ENCODE measurements around the gene PITPNB.

Gene PITPNB

DNA sequence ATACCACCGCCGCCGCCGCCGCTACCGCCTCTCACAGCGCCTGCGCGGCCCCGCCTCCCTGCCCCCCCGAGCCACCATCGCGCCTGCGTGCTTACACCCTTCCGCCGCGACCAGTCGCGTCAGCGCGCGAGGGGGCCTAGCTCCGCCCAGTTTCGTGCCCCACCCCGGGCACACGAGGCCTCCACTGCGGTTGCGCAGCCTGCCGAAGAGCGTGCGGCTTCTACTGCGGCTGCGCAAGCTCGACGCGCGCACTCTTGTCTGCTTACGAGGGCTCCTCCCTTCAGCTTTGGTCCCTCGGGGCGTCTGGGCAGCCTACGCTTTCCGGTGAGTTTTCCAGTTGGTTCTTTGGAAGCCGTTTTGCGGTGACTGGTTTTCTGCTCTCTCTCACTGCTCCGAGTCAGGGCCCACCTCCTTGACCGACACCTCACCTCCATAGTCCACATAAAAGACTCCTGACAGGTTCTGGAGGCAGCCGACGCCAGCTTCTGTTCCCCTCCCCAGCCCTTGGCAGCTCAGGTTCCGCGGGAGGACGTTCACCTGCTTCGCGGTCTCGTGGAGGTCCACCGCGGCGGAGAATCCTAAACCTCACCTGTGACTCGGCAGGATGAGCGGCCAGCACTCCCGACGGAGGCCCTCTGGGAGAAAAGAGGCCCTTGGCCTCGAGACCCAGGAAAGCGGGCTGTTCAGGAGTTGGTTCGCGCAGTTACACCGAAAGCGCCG, at the start of gene PITPNB:
Gene PITPNB (minus strand): TSS at position 35 of the 720 bp plus-strand sequence. CDS start 65 bp downstream, outside the sequence.
- peak; percentile 96 to 98 (median 97) for DNase-seq (ENCODE audit: low read depth in 3 of 3)

- no peak for DNase-seq (ENCODE audit: low read depth in 3 of 3)
Observed at GRCh38 chr22:27966168-27967064, 47.4 kb upstream of the PITPNB start.

DNA sequence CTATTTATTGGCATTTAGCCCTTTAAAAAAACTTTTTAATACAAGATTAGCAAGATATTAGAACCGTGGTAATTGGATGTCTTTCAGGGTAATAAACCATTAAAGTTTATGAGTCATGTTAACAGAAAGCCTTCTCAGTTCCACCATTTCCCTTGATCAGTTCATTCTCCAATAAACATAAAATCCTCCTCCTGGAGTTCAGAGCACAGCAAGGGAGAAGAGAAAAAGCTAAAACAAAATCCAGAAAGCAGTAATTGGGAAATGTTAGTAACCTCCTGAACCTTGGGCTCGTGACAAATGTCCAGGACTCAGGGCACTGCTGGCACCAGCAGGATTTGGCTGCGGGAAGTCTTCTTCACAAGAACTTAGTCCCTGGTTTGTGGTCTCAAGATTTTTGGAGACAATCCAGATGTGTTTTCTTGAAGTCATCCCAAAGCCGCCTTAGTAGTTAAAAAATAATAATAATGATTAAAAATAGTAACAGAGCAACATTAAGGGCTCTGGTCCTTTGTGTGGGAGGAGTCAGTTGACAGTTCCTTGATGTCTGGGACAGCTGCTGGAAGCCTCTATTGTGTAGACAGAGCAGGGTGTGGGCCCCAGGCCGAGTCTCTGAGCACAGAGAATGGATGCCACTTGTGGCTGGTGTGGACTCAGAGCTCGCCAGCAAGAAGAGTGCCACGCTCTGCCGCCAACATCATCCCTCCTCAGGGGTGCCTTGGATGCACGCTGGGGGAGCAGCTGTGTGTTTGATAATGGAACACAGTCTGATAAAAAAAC, 43.4 kb upstream of the PITPNB start:
- no peak for DNase-seq (ENCODE audit: low read depth in 3 of 3)

GRCh38 chr22:27961680-27962079, 42.6 kb upstream of the PITPNB start:
- no peak for DNase-seq (ENCODE audit: low read depth in 3 of 3)

DNA sequence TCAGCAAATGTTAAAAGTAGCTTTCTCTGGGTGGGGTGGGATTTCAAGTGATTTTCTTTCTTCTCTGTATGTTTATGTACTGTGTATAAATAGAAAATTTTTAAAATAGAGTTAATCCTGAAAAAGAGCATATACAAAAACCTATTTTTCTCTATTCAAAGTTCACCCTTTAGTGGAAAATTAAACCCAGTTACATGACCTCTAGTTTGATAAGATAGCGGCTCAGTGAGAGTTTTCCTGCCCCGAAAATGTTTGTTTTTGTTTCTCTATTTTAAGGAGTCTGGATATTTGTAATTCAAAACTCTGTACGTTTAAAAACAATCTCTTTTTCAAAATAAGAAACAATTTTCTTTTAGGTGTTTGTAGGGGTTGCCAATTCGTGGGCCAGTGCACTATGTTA, 42.1 kb upstream of the PITPNB start:
- no peak for DNase-seq (ENCODE audit: low read depth in 3 of 3)

DNA sequence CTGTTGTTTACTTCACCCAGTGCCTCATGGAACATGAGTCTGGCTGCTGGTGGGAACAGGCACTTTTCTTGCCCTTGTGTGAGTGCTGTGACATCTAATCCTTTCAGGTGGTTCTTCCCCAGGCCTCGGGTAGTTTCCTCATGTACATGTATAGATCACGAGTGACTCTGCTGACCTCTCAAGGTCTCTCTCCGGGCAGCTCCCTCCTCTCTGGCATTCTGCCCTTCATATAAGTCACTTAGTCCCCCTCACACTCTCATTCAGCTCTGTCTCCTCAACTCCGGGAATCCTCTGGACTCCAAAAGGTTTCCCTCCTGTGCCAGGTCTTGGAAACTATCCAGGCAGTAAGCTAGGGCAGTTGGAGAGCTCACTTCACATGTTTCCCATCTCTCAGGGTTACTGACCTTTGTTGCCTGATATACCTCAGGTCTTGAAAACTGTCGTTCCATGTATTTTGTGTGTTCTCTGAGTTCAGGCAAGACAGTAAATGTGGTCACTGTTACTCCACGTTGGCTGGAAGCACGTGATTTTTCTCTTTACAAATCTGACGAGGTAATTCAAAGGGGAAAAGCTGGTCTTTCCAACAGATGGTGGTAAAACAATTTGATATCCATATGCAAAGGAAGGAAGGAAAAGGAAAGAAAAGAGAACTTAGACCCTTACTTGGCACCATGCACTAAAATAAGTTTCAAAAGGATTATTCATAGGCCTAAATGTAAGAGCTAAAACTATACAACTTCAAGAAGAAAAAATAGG, 40.5 kb upstream of the PITPNB start:
- DNase-seq (ENCODE audit: low read depth in 3 of 3), result no peak

GRCh38 chr22:27952779-27953178, 33.7 kb upstream of the PITPNB start:
- no peak for DNase-seq (ENCODE audit: low read depth in 3 of 3)

GRCh38 chr22:27952091-27952490, 33.0 kb upstream of the PITPNB start:
- no peak for DNase-seq (ENCODE audit: low read depth in 3 of 3)

DNA sequence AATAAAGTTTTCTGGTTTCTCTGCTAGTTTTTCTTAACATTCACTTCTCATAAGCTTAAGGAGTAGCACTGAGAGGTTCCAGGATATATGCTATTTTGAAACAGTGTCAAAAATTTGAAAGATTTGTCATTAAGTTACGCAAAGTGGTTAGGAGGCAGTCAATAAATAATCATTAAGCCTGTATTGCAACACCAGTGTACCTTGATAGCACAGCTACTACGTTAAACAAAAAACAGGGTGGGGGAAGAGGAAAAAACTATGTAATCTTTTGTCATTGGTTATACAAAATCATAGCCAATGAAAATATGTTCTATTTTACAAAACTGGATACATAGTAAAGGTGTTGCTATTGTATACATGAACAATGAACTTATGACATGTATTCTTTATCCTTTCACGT, 30.4 kb upstream of the PITPNB start:
- DNase-seq (ENCODE audit: low read depth in 3 of 3), result no peak

DNA sequence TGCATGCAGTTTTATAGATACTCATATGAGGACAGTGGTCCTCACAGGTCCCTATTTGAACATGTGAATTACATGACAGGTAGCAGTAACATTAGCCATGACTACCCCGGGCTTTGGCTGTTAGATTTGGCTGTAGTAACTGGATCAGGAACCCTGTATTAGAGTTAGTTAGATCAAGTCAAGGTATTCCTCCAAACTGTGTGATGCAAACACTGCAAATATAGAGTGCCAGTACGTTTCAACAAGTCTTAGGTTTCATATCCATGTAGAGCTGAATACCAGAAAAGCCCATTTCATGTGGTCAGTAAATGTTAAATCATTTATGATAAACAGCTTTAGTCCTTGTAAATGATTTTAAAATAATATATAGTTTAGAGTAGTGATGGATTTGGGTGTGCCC, 29.5 kb upstream of the PITPNB start:
- no peak for DNase-seq (ENCODE audit: low read depth in 3 of 3)

DNA sequence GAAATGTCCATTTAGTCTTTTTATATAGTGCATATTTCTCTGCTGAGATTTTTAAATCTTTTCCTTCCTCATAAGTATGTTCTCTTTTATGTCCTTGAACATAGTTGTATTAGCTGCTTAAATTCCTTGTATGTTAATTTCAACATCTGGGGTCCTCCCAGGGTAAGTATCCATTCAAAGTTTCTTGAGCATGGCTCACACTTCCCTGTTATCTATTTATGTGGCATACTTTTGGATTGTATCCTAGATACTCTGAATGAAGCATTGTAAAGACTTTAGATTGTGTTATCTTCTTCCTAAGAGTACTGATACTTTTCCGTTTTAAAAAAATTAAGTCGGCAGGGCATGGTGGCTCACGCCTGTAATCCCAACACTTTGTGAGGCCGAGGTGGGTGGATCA, 28.4 kb upstream of the PITPNB start:
- DNase-seq (ENCODE audit: low read depth in 3 of 3), result no peak

DNA sequence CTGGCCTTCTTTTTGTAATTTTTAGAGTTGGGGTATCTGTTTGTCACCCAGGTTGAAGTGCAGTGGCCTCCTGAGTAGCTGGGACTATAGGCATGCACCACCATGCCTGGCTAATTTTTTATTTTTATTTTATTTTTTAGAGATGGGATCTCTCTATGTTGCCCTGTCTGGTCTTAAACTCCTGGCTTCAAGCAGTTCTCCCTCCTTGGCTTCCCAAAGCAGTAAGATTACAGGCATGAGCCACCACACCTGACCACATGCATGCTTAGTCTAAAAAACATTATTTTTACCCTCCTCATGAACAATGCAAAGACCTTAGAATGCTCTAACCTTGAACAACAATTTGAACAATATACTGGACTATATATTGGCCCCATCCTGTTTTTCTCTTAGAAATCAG, 22.1 kb upstream of the PITPNB start:
- no peak for DNase-seq (ENCODE audit: low read depth in 3 of 3)

DNA sequence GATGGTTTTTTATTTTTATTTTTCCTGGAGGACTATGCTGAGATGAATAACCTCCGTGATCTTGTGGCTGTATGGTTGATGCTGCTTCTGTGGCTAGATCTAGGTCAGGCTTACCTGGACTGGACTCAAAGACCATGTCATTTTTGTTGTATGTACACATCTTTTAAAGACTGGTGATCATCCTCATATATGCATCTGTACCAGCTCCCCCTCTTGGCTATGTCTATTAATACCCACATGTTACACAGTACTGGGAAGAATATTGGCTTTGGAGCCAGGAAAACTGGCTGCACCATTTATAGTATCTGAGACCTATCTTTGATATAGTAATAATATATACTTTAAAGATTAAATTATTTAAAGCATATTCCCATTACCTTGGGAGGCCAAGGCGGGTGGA, 18.4 kb upstream of the PITPNB start:
- no peak for DNase-seq (ENCODE audit: low read depth in 3 of 3)

GRCh38 chr22:27935897-27936296, 16.8 kb upstream of the PITPNB start:
- DNase-seq (ENCODE audit: low read depth in 3 of 3), result no peak

GRCh38 chr22:27934069-27934468, 15.0 kb upstream of the PITPNB start:
- DNase-seq (ENCODE audit: low read depth in 3 of 3), result no peak

DNA sequence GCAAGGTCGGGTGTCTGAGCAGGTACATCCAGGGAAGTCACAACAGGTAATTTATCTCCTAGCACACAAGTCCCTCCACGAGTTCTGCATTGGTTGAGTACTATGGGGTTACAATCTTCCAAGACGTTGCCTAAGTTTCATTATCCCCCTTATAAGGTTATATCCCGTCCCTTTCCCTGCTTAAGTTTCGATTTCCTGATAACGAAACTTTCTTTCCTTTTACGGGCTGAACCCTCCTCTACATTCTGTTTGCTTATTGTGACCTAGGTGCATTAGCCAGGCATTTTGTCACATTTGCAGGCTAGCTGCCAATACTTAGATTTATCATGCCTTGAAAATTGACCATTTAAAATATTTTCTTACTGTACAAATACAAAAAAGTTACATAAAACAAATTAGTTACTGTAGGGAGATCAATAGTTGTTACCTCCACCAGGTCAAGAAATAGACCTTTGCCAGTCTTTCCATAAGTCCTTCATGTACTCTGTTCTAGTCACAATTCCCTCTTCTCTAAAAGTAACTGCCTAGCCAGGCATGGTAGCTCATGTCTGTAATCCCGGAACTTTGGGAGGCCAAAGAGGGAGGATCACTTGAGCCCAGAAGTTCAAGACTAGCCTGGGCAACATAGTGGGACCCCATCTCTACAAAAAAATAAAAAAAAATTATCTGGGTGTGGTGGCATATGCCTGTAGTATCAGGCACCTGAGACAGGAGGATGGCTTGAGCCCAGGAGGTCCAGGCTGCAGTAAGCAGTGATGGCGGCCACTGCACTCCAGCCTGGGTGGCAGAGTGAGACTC, 14.3 kb upstream of the PITPNB start:
- no peak for DNase-seq (ENCODE audit: low read depth in 3 of 3)

GRCh38 chr22:27930331-27931060, 11.4 kb upstream of the PITPNB start:
- no peak for DNase-seq (ENCODE audit: low read depth in 3 of 3)

- no peak for DNase-seq (ENCODE audit: low read depth in 3 of 3)
Observed at GRCh38 chr22:27927608-27928007, 8.6 kb upstream of the PITPNB start.

- no peak for DNase-seq (ENCODE audit: low read depth in 3 of 3)
Observed at GRCh38 chr22:27925331-27925730, 6.3 kb upstream of the PITPNB start.

Data from stimulated activated CD4-positive, alpha-beta T cell treated with anti-CD3 and anti-CD28 coated beads, TNF-alpha, amount 100 ng/mL, for 24 hours (primary cell).